ENCODE results near the gene CCDC24. TPM values are rescaled to one million over a fixed set of nuclear protein-coding genes. Genes with fewer than 3 reads are reported as not detected.

Gene CCDC24
- total and polyA plus RNA-seq, 9 of the 15 experiments (the other 6 are each of a cell fraction or from before 2014, with no cell fraction given), result 0.31 to 4.5 (median 1.5) TPM

DNA sequence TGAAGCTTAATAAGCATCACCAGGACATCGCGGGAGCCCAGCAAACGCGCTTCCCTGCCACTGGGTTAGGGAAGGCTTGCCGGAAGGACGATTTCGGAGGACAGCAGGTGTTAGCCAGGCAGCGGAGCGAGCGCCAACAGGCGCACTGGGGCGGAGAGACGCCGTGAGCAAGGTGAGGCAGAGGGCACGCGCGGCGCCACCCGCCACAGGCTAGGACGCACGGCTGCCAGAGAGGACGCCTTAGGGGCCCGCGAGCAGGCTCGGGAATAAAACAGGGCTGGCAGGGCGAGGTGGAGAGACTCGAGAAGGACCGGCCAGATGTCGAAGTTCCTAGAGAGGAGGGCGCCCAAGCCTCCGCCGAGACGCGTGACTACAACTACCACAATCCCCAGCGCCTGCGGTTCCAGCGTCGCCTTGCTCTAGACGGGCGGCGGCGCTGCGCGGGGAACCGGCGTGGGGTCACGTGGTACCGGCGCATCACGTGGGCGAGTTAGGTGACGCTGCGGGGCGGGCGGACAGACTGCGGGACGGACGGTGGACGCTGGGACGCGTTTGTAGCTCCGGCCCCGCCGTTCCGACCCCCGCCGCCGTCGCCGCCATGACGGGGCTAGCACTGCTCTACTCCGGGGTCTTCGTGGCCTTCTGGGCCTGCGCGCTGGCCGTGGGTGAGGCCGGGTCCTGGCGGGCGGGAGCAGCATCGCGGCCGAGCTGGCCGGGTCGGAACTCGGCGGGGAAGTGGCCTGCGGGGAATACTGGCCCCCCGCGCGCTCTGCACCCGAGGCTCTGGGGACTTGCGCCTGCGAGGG, 16.8 kb upstream of the CCDC24 start, which contains the start of gene ATP6V0B (continued):
- TF ChIP-seq, protein P1, sequence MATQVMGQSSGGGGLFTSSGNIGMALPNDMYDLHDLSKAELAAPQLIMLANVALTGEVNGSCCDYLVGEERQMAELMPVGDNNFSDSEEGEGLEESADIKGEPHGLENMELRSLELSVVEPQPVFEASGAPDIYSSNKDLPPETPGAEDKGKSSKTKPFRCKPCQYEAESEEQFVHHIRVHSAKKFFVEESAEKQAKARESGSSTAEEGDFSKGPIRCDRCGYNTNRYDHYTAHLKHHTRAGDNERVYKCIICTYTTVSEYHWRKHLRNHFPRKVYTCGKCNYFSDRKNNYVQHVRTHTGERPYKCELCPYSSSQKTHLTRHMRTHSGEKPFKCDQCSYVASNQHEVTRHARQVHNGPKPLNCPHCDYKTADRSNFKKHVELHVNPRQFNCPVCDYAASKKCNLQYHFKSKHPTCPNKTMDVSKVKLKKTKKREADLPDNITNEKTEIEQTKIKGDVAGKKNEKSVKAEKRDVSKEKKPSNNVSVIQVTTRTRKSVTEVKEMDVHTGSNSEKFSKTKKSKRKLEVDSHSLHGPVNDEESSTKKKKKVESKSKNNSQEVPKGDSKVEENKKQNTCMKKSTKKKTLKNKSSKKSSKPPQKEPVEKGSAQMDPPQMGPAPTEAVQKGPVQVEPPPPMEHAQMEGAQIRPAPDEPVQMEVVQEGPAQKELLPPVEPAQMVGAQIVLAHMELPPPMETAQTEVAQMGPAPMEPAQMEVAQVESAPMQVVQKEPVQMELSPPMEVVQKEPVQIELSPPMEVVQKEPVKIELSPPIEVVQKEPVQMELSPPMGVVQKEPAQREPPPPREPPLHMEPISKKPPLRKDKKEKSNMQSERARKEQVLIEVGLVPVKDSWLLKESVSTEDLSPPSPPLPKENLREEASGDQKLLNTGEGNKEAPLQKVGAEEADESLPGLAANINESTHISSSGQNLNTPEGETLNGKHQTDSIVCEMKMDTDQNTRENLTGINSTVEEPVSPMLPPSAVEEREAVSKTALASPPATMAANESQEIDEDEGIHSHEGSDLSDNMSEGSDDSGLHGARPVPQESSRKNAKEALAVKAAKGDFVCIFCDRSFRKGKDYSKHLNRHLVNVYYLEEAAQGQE (IDR thresholded peaks at IDR 0.05; ENCODE audit: borderline replicate concordance), result peak; percentile 97
- TF ChIP-seq, protein P1 (CRISPR knock-in tag; IDR thresholded peaks at IDR 0.05; ENCODE audit: low read depth), result peak; percentile 72
- TF ChIP-seq NONO (IDR thresholded peaks at IDR 0.05; ENCODE audit: low read depth in 2 of 2, low read length in 1 of 2), result peak in 1 of 2 experiments; percentile 33; a peak in 1 of 4 replicates
- no peak for TF ChIP-seq KLF16 (IDR thresholded peaks at IDR 0.05)
- 0 out of 2 replicates have a peak, but pooled peaks have one; percentile 31 for TF ChIP-seq ZNF707 (CRISPR knock-in tag; conservative IDR thresholded peaks at IDR 0.05)
- TF ChIP-seq DPF2 (IDR thresholded peaks at IDR 0.05), result no peak
- TF ChIP-seq, protein P2, sequence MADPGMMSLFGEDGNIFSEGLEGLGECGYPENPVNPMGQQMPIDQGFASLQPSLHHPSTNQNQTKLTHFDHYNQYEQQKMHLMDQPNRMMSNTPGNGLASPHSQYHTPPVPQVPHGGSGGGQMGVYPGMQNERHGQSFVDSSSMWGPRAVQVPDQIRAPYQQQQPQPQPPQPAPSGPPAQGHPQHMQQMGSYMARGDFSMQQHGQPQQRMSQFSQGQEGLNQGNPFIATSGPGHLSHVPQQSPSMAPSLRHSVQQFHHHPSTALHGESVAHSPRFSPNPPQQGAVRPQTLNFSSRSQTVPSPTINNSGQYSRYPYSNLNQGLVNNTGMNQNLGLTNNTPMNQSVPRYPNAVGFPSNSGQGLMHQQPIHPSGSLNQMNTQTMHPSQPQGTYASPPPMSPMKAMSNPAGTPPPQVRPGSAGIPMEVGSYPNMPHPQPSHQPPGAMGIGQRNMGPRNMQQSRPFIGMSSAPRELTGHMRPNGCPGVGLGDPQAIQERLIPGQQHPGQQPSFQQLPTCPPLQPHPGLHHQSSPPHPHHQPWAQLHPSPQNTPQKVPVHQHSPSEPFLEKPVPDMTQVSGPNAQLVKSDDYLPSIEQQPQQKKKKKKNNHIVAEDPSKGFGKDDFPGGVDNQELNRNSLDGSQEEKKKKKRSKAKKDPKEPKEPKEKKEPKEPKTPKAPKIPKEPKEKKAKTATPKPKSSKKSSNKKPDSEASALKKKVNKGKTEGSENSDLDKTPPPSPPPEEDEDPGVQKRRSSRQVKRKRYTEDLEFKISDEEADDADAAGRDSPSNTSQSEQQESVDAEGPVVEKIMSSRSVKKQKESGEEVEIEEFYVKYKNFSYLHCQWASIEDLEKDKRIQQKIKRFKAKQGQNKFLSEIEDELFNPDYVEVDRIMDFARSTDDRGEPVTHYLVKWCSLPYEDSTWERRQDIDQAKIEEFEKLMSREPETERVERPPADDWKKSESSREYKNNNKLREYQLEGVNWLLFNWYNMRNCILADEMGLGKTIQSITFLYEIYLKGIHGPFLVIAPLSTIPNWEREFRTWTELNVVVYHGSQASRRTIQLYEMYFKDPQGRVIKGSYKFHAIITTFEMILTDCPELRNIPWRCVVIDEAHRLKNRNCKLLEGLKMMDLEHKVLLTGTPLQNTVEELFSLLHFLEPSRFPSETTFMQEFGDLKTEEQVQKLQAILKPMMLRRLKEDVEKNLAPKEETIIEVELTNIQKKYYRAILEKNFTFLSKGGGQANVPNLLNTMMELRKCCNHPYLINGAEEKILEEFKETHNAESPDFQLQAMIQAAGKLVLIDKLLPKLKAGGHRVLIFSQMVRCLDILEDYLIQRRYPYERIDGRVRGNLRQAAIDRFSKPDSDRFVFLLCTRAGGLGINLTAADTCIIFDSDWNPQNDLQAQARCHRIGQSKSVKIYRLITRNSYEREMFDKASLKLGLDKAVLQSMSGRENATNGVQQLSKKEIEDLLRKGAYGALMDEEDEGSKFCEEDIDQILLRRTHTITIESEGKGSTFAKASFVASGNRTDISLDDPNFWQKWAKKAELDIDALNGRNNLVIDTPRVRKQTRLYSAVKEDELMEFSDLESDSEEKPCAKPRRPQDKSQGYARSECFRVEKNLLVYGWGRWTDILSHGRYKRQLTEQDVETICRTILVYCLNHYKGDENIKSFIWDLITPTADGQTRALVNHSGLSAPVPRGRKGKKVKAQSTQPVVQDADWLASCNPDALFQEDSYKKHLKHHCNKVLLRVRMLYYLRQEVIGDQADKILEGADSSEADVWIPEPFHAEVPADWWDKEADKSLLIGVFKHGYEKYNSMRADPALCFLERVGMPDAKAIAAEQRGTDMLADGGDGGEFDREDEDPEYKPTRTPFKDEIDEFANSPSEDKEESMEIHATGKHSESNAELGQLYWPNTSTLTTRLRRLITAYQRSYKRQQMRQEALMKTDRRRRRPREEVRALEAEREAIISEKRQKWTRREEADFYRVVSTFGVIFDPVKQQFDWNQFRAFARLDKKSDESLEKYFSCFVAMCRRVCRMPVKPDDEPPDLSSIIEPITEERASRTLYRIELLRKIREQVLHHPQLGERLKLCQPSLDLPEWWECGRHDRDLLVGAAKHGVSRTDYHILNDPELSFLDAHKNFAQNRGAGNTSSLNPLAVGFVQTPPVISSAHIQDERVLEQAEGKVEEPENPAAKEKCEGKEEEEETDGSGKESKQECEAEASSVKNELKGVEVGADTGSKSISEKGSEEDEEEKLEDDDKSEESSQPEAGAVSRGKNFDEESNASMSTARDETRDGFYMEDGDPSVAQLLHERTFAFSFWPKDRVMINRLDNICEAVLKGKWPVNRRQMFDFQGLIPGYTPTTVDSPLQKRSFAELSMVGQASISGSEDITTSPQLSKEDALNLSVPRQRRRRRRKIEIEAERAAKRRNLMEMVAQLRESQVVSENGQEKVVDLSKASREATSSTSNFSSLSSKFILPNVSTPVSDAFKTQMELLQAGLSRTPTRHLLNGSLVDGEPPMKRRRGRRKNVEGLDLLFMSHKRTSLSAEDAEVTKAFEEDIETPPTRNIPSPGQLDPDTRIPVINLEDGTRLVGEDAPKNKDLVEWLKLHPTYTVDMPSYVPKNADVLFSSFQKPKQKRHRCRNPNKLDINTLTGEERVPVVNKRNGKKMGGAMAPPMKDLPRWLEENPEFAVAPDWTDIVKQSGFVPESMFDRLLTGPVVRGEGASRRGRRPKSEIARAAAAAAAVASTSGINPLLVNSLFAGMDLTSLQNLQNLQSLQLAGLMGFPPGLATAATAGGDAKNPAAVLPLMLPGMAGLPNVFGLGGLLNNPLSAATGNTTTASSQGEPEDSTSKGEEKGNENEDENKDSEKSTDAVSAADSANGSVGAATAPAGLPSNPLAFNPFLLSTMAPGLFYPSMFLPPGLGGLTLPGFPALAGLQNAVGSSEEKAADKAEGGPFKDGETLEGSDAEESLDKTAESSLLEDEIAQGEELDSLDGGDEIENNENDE (IDR thresholded peaks at IDR 0.05; ENCODE audit: low read depth, low read length), result no peak
